ENCODE measurements around the gene CHST11. TPM values are rescaled to one million over a fixed set of nuclear protein-coding genes. Genes with fewer than 3 reads are reported as not detected.

CHST11 gene
- total RNA-seq, 2 donors from 2014 or later, result 2.9 to 4.9 TPM

GRCh38 chr12:104631867-104632266, 175.1 kb downstream of the CHST11 start:
- H3K4me3 ChIP-seq, result no peak overlapping the region
- H3K27ac ChIP-seq, result no peak overlapping the region
- no peaks in the 10 kb centered on the region for H3K4me1 ChIP-seq
- H3K36me3 ChIP-seq, result no peaks in the 10 kb centered on the region
- no peak for DNase-seq
- no peak overlapping the region for H3K9ac ChIP-seq (ENCODE audit: low read depth in 2 of 2, low read length in 2 of 2)
- no peaks in the 10 kb centered on the region for H3K27me3 ChIP-seq
- TF ChIP-seq CTCF (IDR thresholded peaks at IDR 0.05), result no peak
- H3K9me3 ChIP-seq, result no peaks in the 10 kb centered on the region
- intact Hi-C loops (cut with DNase I), result no loop called here

- Histone ChIP-seq H3K9ac (ENCODE audit: low read depth in 2 of 2, low read length in 2 of 2) (no peak overlapping the region), H3K36me3 (no peaks in the 10 kb centered on the region), H3K4me1 (no peaks in the 10 kb centered on the region), H3K9me3 (no peaks in the 10 kb centered on the region), H3K4me3 (no peak overlapping the region), H3K27ac (no peak overlapping the region), H3K27me3 (no peaks in the 10 kb centered on the region)
- no peak for DNase-seq
- TF ChIP-seq CTCF (IDR thresholded peaks at IDR 0.05), result no peak
- intact Hi-C loops (cut with DNase I), result no loop called here
Observed at GRCh38 chr12:104632724-104633201, 176.0 kb downstream of the CHST11 start.

GRCh38 chr12:104634044-104634443, 177.3 kb downstream of the CHST11 start:
- Histone ChIP-seq H3K9me3 (no peaks in the 10 kb centered on the region), H3K27me3 (no peaks in the 10 kb centered on the region), H3K36me3 (no peaks in the 10 kb centered on the region), H3K4me3 (no peak overlapping the region), H3K9ac (ENCODE audit: low read depth in 2 of 2, low read length in 2 of 2) (no peak overlapping the region), H3K4me1 (no peaks in the 10 kb centered on the region), H3K27ac (no peak overlapping the region)
- DNase-seq, result no peak
- intact Hi-C loops (cut with DNase I), result no loop called here
- no peak for TF ChIP-seq CTCF (IDR thresholded peaks at IDR 0.05)

GRCh38 chr12:104634852-104635251, 178.1 kb downstream of the CHST11 start:
- DNase-seq, result no peak
- no peaks in the 10 kb centered on the region for H3K36me3 ChIP-seq
- no peaks in the 10 kb centered on the region for H3K9me3 ChIP-seq
- H3K27ac ChIP-seq, result no peak overlapping the region
- H3K4me3 ChIP-seq, result no peak overlapping the region
- H3K27me3 ChIP-seq, result no peaks in the 10 kb centered on the region
- no peak overlapping the region for H3K9ac ChIP-seq (ENCODE audit: low read depth in 2 of 2, low read length in 2 of 2)
- no peak for TF ChIP-seq CTCF (IDR thresholded peaks at IDR 0.05)
- no peaks in the 10 kb centered on the region for H3K4me1 ChIP-seq
- intact Hi-C loops (cut with DNase I), result no loop called here

GRCh38 chr12:104635607-104636343, 179.0 kb downstream of the CHST11 start:
- Histone ChIP-seq H3K9me3 (no peaks in the 10 kb centered on the region), H3K9ac (ENCODE audit: low read depth in 2 of 2, low read length in 2 of 2) (no peak overlapping the region), H3K4me1 (no peaks in the 10 kb centered on the region), H3K27ac (no peak overlapping the region), H3K4me3 (no peak overlapping the region), H3K36me3 (no peaks in the 10 kb centered on the region), H3K27me3 (no peaks in the 10 kb centered on the region)
- TF ChIP-seq CTCF (IDR thresholded peaks at IDR 0.05), result no peak
- DNase-seq, result no peak
- intact Hi-C loops (cut with DNase I), result no loop called here
